HG03354 (cell line): ENCODE data around the gene MEN1.

Source experiments
- ATAC-seq: cut with Tn5 transposase; IDR thresholded peaks from one replicate; pipeline ENCODE4 v1.9.1; 2021; ENCODE audit warnings: mild to moderate bottlenecking; ENCODE audit not compliant: unreplicated experiment, poor library complexity, severe bottlenecking

MEN1 gene

DNA sequence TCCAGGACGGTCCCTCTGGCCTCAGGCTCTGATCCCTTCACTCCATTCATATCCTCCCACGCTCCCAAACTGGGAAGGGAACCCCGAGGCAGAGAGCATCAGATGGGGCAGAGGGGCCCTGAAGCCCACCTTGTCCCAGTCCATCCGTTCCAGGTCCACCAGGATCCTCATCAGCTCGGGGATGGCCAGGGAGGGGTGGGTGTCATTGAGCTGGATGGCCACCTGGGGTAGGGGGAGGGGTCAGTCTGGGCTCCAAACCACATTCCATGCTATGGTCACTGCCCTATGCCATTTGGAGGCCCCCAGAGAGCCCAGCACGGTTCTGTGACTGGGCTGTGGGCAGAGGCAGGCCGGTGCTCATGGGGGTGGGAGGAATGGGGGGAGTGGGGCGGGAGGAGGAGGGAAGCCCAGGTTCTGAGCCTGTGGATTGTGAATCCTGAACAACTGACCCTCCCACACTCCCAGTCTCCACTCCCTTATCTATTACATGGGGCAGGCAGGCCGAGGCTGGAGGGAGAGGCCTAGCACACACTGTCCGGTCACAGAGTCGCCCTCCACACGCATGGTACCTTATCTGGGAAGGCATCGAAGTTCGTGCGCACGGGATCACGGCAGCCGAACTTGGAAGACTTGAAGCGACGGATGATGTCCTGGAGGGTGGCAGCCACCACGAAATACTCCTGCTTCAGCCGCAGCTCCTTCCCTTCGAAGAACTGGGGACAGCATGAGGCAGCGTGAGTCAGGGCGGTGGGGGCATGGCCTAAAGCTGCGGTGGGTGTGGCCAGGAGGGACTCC is 56.0 kb downstream of the MEN1 start:
- no peak for ATAC-seq
